Loucy (cell line): Measurements from ENCODE around the gene RMC1.

Source experiments
- H2AFZ ChIP-seq: fragments of 200-600 bp; sonication (generic); 2 replicates; pipeline ENCODE4 v1.6.0; 2016; ENCODE audit warnings: antibody characterized with exemption, mild to moderate bottlenecking, low read length, moderate library complexity
- H3F3A ChIP-seq: fragments of 200-600 bp; 2 replicates; pipeline ENCODE4 v1.6.0; 2016; ENCODE audit warnings: antibody characterized with exemption, low read depth, mild to moderate bottlenecking
- H3K27me3 ChIP-seq: fragments of 200-600 bp; sonication (generic); 2 replicates; pipeline ENCODE4 v1.6.1; 2014; ENCODE audit warnings: low read length, mild to moderate bottlenecking; ENCODE audit not compliant: insufficient read depth, poor library complexity, severe bottlenecking
- H3K36me3 ChIP-seq: fragments of 200-600 bp; sonication (generic); 2 replicates; pipeline ENCODE4 v1.6.1; 2016; ENCODE audit warnings: low read length; ENCODE audit not compliant: insufficient read depth
- H3K4me1 ChIP-seq: fragments of 200-600 bp; sonication (generic); 2 replicates; pipeline ENCODE4 v1.5.1; 2014; ENCODE audit warnings: low read length, mild to moderate bottlenecking; ENCODE audit not compliant: insufficient read depth, poor library complexity, severe bottlenecking
- H3K4me2 ChIP-seq: fragments of 200-600 bp; sonication (generic); 2 replicates; pipeline ENCODE4 v1.6.0; 2014; ENCODE audit warnings: antibody characterized with exemption, low read length, low read depth, mild to moderate bottlenecking; ENCODE audit not compliant: poor library complexity, severe bottlenecking
- H3K4me3 ChIP-seq: fragments of 200-600 bp; sonication (generic); 2 replicates; pipeline ENCODE4 v1.5.1; 2014; ENCODE audit warnings: low read length, mild to moderate bottlenecking, mixed read lengths; ENCODE audit not compliant: poor library complexity, severe bottlenecking
- H3K79me2 ChIP-seq: fragments of 200-600 bp; sonication (generic); 2 replicates; pipeline ENCODE4 v1.6.1; 2014; ENCODE audit warnings: low read length; ENCODE audit not compliant: insufficient read depth
- H3K9ac ChIP-seq: fragments of 200-600 bp; sonication (generic); 2 replicates; pipeline ENCODE4 v1.6.0; 2014; ENCODE audit warnings: mild to moderate bottlenecking, low read depth, low read length, moderate library complexity; ENCODE audit not compliant: poor library complexity, severe bottlenecking
- H3K9me2 ChIP-seq: fragments of 200-600 bp; sonication (generic); replicated peaks from 2 replicates; pipeline ENCODE4 v1.6.1; 2016; ENCODE audit warnings: low read depth, low read length, mixed read lengths
- H3K9me3 ChIP-seq: fragments of 200-600 bp; sonication (generic); 2 replicates; pipeline ENCODE4 v1.6.1; 2014; ENCODE audit warnings: mild to moderate bottlenecking, antibody characterized with exemption, low read length, low read depth; ENCODE audit not compliant: insufficient read depth
- H4K20me1 ChIP-seq: fragments of 200-600 bp; sonication (generic); 2 replicates; pipeline ENCODE4 v1.6.0; 2014; ENCODE audit warnings: antibody characterized with exemption, low read length, mild to moderate bottlenecking; ENCODE audit not compliant: insufficient read depth, poor library complexity, severe bottlenecking
- EZH2phosphoT487 ChIP-seq: fragments of 200-600 bp; IDR thresholded peaks from 2 replicates; pipeline ENCODE4 v1.6.1; 2018; ENCODE audit warnings: antibody characterized with exemption, mild to moderate bottlenecking, moderate library complexity, borderline replicate concordance
- TF ChIP-seq, protein P1 (sequence below): fragments of 200-600 bp; sonication (generic); conservative IDR thresholded peaks from 2 replicates; pipeline ENCODE4 v1.5.1; 2014; ENCODE audit warnings: mild to moderate bottlenecking, antibody characterized with exemption, low read length

The RMC1 gene

GRCh38 chr18:23529604-23530003 lies 26.3 kb downstream of the RMC1 start:
- Histone ChIP-seq H3K9ac (no peak overlapping the region), H4K20me1 (no peaks in the 10 kb centered on the region), H3K36me3 (peaks cover 89% of the 10 kb centered on the region), H3K4me3 (no peak overlapping the region), H3K4me1 (no peaks in the 10 kb centered on the region), H3K4me2 (no peak overlapping the region), H2AFZ (no peak overlapping the region), H3K79me2 (no peaks in the 10 kb centered on the region), H3K9me2 (no peaks in the 10 kb centered on the region), H3F3A (no peaks in the 10 kb centered on the region), H3K27me3 (no peaks in the 10 kb centered on the region), H3K9me3 (no peaks in the 10 kb centered on the region)
- TF ChIP-seq, protein P1, sequence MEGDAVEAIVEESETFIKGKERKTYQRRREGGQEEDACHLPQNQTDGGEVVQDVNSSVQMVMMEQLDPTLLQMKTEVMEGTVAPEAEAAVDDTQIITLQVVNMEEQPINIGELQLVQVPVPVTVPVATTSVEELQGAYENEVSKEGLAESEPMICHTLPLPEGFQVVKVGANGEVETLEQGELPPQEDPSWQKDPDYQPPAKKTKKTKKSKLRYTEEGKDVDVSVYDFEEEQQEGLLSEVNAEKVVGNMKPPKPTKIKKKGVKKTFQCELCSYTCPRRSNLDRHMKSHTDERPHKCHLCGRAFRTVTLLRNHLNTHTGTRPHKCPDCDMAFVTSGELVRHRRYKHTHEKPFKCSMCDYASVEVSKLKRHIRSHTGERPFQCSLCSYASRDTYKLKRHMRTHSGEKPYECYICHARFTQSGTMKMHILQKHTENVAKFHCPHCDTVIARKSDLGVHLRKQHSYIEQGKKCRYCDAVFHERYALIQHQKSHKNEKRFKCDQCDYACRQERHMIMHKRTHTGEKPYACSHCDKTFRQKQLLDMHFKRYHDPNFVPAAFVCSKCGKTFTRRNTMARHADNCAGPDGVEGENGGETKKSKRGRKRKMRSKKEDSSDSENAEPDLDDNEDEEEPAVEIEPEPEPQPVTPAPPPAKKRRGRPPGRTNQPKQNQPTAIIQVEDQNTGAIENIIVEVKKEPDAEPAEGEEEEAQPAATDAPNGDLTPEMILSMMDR, result no peak
- no peak for TF ChIP-seq EZH2phosphoT487

GRCh38 chr18:23530195-23530594 lies 26.9 kb downstream of the RMC1 start:
- Histone ChIP-seq H3K9ac (no peak overlapping the region), H3K27me3 (no peaks in the 10 kb centered on the region), H2AFZ (no peak overlapping the region), H3F3A (no peaks in the 10 kb centered on the region), H4K20me1 (no peaks in the 10 kb centered on the region), H3K9me3 (no peaks in the 10 kb centered on the region), H3K4me1 (no peaks in the 10 kb centered on the region), H3K36me3 (peaks cover 93% of the 10 kb centered on the region), H3K4me3 (no peak overlapping the region), H3K9me2 (no peaks in the 10 kb centered on the region), H3K4me2 (no peak overlapping the region), H3K79me2 (no peaks in the 10 kb centered on the region)
- TF ChIP-seq EZH2phosphoT487, result no peak
- TF ChIP-seq, protein P1, result no peak

- TF ChIP-seq, protein P1, result no peak
- TF ChIP-seq EZH2phosphoT487, result no peak
- Histone ChIP-seq H3K4me3 (no peak overlapping the region), H3K36me3 (peaks cover 96% of the 10 kb centered on the region; the same call in 1 of the 2 replicates)
These were observed 28.6 kb downstream of the RMC1 start for GRCh38 chr18:23531912-23532311.

More at GRCh38 chr18:23531912-23532311, 28.6 kb downstream of the RMC1 start:
- no peaks in the 10 kb centered on the region for H3F3A ChIP-seq
- H3K79me2 ChIP-seq, result no peaks in the 10 kb centered on the region
- H3K4me2 ChIP-seq, result no peak overlapping the region
- no peaks in the 10 kb centered on the region for H3K27me3 ChIP-seq
- H2AFZ ChIP-seq, result no peak overlapping the region
- H4K20me1 ChIP-seq, result no peaks in the 10 kb centered on the region
- no peaks in the 10 kb centered on the region for H3K4me1 ChIP-seq
- H3K9me3 ChIP-seq, result no peaks in the 10 kb centered on the region
- no peaks in the 10 kb centered on the region for H3K9me2 ChIP-seq
- no peak overlapping the region for H3K9ac ChIP-seq
